H1 (cell line): ENCODE measurements around the gene GRK6. TPM values are rescaled to one million over a fixed set of nuclear protein-coding genes. Genes with fewer than 3 reads are reported as not detected.

Source experiments
- CTCF ChIA-PET: fragments of 300-600 bp; sonication (Branson Sonifier 250); formaldehyde crosslinking; loops from one replicate; lab custom pipeline; 2021; ENCODE audit not compliant: partially characterized antibody; lab: Charles Lee
- POLR2A ChIA-PET: fragments of 300-600 bp; sonication (Branson Sonifier 250); formaldehyde crosslinking; loops from one replicate; lab custom pipeline; 2021; ENCODE audit warnings: inconsistent platforms; ENCODE audit not compliant: partially characterized antibody; lab: Charles Lee
- DNase-seq, 2 experiments: peaks; one replicate each; pipeline versions ENCODE4 v3.0.0 to v3.0.0-alpha.2; 2010 to 2022; ENCODE audit warnings: low spot score in 2 of 2, low read depth in 1 of 2, mixed read lengths in 1 of 2
- FAIRE-seq: peaks from 2 replicates; lab custom pipeline; 2011; peaks lifted over from hg19 to GRCh38; lab: Jason Lieb, UNC
- H2AFZ ChIP-seq: 2 replicates; pipeline ENCODE4 v1.8.1; 2012; ENCODE audit warnings: low read length, inconsistent platforms
- H2AK5ac ChIP-seq: 2 replicates; pipeline ENCODE4 v1.6.1; 2013; ENCODE audit warnings: low read depth, low read length
- H2BK120ac ChIP-seq: replicated peaks from 2 replicates; pipeline ENCODE3; 2013; ENCODE audit warnings: low read depth, low read length, inconsistent platforms
- H2BK12ac ChIP-seq: 2 replicates; pipeline ENCODE4 v1.6.1; 2013; ENCODE audit warnings: low read depth, low read length
- H2BK15ac ChIP-seq: 2 replicates; pipeline ENCODE4 v1.6.1; 2013; ENCODE audit warnings: low read length
- H2BK20ac ChIP-seq: 2 replicates; pipeline ENCODE4 v1.6.1; 2013; ENCODE audit warnings: low read length
- H2BK5ac ChIP-seq: 2 replicates; pipeline ENCODE4 v1.6.1; 2013; ENCODE audit warnings: low read depth, low read length
- H3K14ac ChIP-seq: 2 replicates; pipeline ENCODE4 v1.6.1; 2013; ENCODE audit warnings: inconsistent platforms; ENCODE audit not compliant: insufficient read length
- H3K18ac ChIP-seq: 2 replicates; pipeline ENCODE4 v1.6.1; 2013; ENCODE audit warnings: low read length; ENCODE audit errors: extremely low read depth
- H3K23ac ChIP-seq: 2 replicates; pipeline ENCODE4 v1.6.1; 2013; ENCODE audit warnings: inconsistent platforms; ENCODE audit not compliant: insufficient read length
- H3K23me2 ChIP-seq: 2 replicates; pipeline ENCODE4 v1.6.1; 2013; ENCODE audit warnings: low read depth, low read length
- H3K27ac ChIP-seq: 2 replicates; pipeline ENCODE4 v1.6.1; 2011; ENCODE audit warnings: low read depth, low read length, inconsistent platforms
- H3K27me3 ChIP-seq, 4 experiments: replicated peaks in 1 of 4; 1 replicate in 1 of 4; 2 replicates in 3 of 4; pipeline versions ENCODE4 v1.6.1 to v1.8.1; 2011 to 2013; ENCODE audit warnings: low read length in 3 of 4, mild to moderate bottlenecking in 3 of 4, inconsistent platforms in 2 of 4, mixed read lengths in 2 of 4, moderate library complexity in 1 of 4; ENCODE audit not compliant: control insufficient read depth in 3 of 4, insufficient read depth in 3 of 4; ENCODE audit errors: extremely low read depth in 1 of 4
- H3K36me3 ChIP-seq, 4 experiments: 2 replicates each; pipeline versions ENCODE4 v1.6.1 to v1.8.1; 2011 to 2013; ENCODE audit warnings: mild to moderate bottlenecking in 4 of 4, low read length in 3 of 4, moderate library complexity in 2 of 4, control low read depth in 1 of 4, inconsistent platforms in 1 of 4; ENCODE audit not compliant: insufficient read depth in 4 of 4, control insufficient read depth in 2 of 4
- H3K4ac ChIP-seq: replicated peaks from 2 replicates; pipeline ENCODE3; 2013; ENCODE audit warnings: low read length, low read depth, mixed read lengths, inconsistent platforms; ENCODE audit not compliant: insufficient read length
- H3K4me1 ChIP-seq, 4 experiments: replicated peaks in 1 of 4; 1 replicate in 1 of 4; 2 replicates in 3 of 4; pipeline versions ENCODE4 v1.6.1 to v1.8.1; 2011 to 2013; ENCODE audit warnings: low read length in 3 of 4, inconsistent platforms in 2 of 4, mixed read lengths in 1 of 4; ENCODE audit not compliant: insufficient read depth in 4 of 4, control insufficient read depth in 3 of 4
- H3K4me2 ChIP-seq, 2 experiments: 2 replicates each; pipeline versions ENCODE4 v1.6.1 to v1.8.1; 2011 to 2013; ENCODE audit warnings: low read depth in 2 of 2, low read length in 2 of 2, control low read depth in 1 of 2, inconsistent platforms in 1 of 2, mild to moderate bottlenecking in 1 of 2; ENCODE audit not compliant: insufficient read depth in 1 of 2
- H3K4me3 ChIP-seq, 4 experiments: fragments of 200-600, 300-600 bp in 1 of 4; sonication (generic), shearing (Covaris generic), sonication (Bioruptor Twin) in 1 of 4; 2 replicates each; pipeline versions ENCODE4 v1.5.1 to v1.8.1; 2011 to 2016; ENCODE audit warnings: low read length in 4 of 4, low read depth in 3 of 4, control low read depth in 2 of 4, inconsistent platforms in 2 of 4, mild to moderate bottlenecking in 2 of 4, mixed read lengths in 1 of 4, moderate library complexity in 1 of 4; ENCODE audit not compliant: insufficient read depth in 2 of 4; ENCODE audit errors: extremely low read depth in 1 of 4
- H3K56ac ChIP-seq: replicated peaks from 2 replicates; pipeline ENCODE3; 2013; ENCODE audit warnings: low read depth, mild to moderate bottlenecking, mixed read lengths, low read length, inconsistent platforms; ENCODE audit not compliant: insufficient read length
- H3K79me1 ChIP-seq: 2 replicates; pipeline ENCODE4 v1.6.1; 2013; ENCODE audit warnings: low read depth, low read length, control low read depth
- H3K79me2 ChIP-seq, 2 experiments: 2 replicates each; pipeline versions ENCODE4 v1.6.1 to v1.8.1; 2012 to 2013; ENCODE audit warnings: low read length in 2 of 2, mild to moderate bottlenecking in 2 of 2, inconsistent platforms in 1 of 2; ENCODE audit not compliant: insufficient read depth in 2 of 2, control insufficient read depth in 1 of 2
- H3K9ac ChIP-seq, 4 experiments: replicated peaks in 1 of 4; 1 replicate in 1 of 4; 2 replicates in 3 of 4; pipeline versions ENCODE4 v1.6.1 to v1.8.1; 2011 to 2013; ENCODE audit warnings: low read depth in 3 of 4, low read length in 3 of 4, control low read depth in 2 of 4, mild to moderate bottlenecking in 2 of 4, moderate library complexity in 2 of 4, inconsistent platforms in 1 of 4; ENCODE audit errors: extremely low read depth in 1 of 4
- H3K9me3 ChIP-seq, 2 experiments: 2 replicates each; pipeline versions ENCODE4 v1.6.1 to v1.8.1; 2012 to 2013; ENCODE audit warnings: mild to moderate bottlenecking in 2 of 2, moderate library complexity in 2 of 2, control low read depth in 1 of 2, inconsistent platforms in 1 of 2, low read depth in 1 of 2, low read length in 1 of 2, mixed read lengths in 1 of 2; ENCODE audit not compliant: insufficient read depth in 2 of 2
- H4K20me1 ChIP-seq, 2 experiments: replicated peaks in 1 of 2; 2 replicates each; pipeline versions ENCODE3 to v1.8.1; 2011 to 2013; ENCODE audit warnings: inconsistent platforms in 2 of 2, low read length in 2 of 2, mild to moderate bottlenecking in 1 of 2; ENCODE audit not compliant: insufficient read depth in 2 of 2, control insufficient read depth in 1 of 2
- H4K5ac ChIP-seq: 2 replicates; pipeline ENCODE4 v1.6.1; 2013; ENCODE audit warnings: low read length, low read depth, mixed read lengths, inconsistent platforms; ENCODE audit not compliant: insufficient read length
- H4K8ac ChIP-seq: 2 replicates; pipeline ENCODE4 v1.8.0; 2013; ENCODE audit warnings: mild to moderate bottlenecking, moderate library complexity, low read length, inconsistent platforms; ENCODE audit not compliant: insufficient read depth; ENCODE audit errors: extremely low read depth
- H4K91ac ChIP-seq: replicated peaks from 2 replicates; pipeline ENCODE3; 2013; ENCODE audit warnings: low read length, mixed read lengths, inconsistent platforms; ENCODE audit not compliant: insufficient read length
- BCL11A ChIP-seq, 2 experiments: IDR thresholded peaks; one replicate each; pipeline ENCODE4 v1.6.1; 2011; ENCODE audit warnings: low read depth in 2 of 2, low read length in 2 of 2, mild to moderate bottlenecking in 2 of 2
- CTCF ChIP-seq, 3 experiments: IDR thresholded peaks; 1 replicate in 2 of 3; 2 replicates in 1 of 3; pipeline versions ENCODE4 v1.5.1 to v1.6.1; 2011; ENCODE audit warnings: low read length in 3 of 3, mild to moderate bottlenecking in 3 of 3, inconsistent platforms in 2 of 3, low read depth in 1 of 3, moderate library complexity in 1 of 3; ENCODE audit not compliant: insufficient read depth in 1 of 3; ENCODE audit errors: control extremely low read depth in 1 of 3
- EGR1 ChIP-seq: IDR thresholded peaks from 2 replicates; pipeline ENCODE4 v1.6.1; 2011; ENCODE audit warnings: low read depth, low read length, borderline replicate concordance
- GABPA ChIP-seq: IDR thresholded peaks from 2 replicates; pipeline ENCODE4 v1.6.1; 2011; ENCODE audit warnings: mild to moderate bottlenecking, low read length, moderate library complexity, borderline replicate concordance; ENCODE audit not compliant: insufficient read depth
- HDAC2 ChIP-seq, 2 experiments: fragments of 300-600 bp in 1 of 2; sonication (generic) in 1 of 2; IDR thresholded peaks; 2 replicates each; pipeline ENCODE4 v1.6.1; 2011 to 2012; ENCODE audit warnings: low read depth in 2 of 2, low read length in 2 of 2, mild to moderate bottlenecking in 2 of 2, moderate library complexity in 2 of 2, borderline replicate concordance in 1 of 2, inconsistent platforms in 1 of 2
- JUN ChIP-seq: IDR thresholded peaks from 2 replicates; pipeline ENCODE4 v1.6.1; 2011; ENCODE audit warnings: low read depth, mild to moderate bottlenecking, improper control_type of control experiment, low read length
- POLR2A ChIP-seq, 2 experiments: IDR thresholded peaks; 1 replicate in 1 of 2; 2 replicates in 1 of 2; pipeline ENCODE4 v1.6.1; 2011; ENCODE audit warnings: low read depth in 2 of 2, low read length in 2 of 2, mild to moderate bottlenecking in 2 of 2; ENCODE audit errors: control extremely low read depth in 1 of 2
- POLR2AphosphoS5 ChIP-seq: IDR thresholded peaks from 2 replicates; pipeline ENCODE4 v1.6.1; 2011; ENCODE audit warnings: low read depth, low read length
- SP1 ChIP-seq: IDR thresholded peaks from 2 replicates; pipeline ENCODE4 v1.6.1; 2011; ENCODE audit warnings: low read depth, low read length
- WGBS, 2 experiments: shearing (Covaris generic) in 1 of 2; methylation state at CpG; one replicate each; pipeline versions ENCODE4 v1.1.6 to v1.1.7; 2013 to 2015; ENCODE audit warnings: low lambda C conversion rate in 2 of 2, mixed read lengths in 2 of 2, inconsistent platforms in 1 of 2, low coverage in 1 of 2, missing lambda C conversion rate in 1 of 2; ENCODE audit not compliant: insufficient replicate concordance in 2 of 2, insufficient coverage in 1 of 2, insufficient read length in 1 of 2; ENCODE audit errors: extremely low coverage in 1 of 2, missing lambda C conversion rate in 1 of 2; 5-methylcytosine and 5-hydroxymethylcytosine counted together
- polyA plus RNA-seq, 7 experiments: library from polyadenylated mRNA; depleted of rRNA in 3 of 7; stranded (reverse) in 5 of 7; unstranded in 2 of 7; fragments of >200 nt in 5 of 7; fragments of 200-250 nt in 2 of 7; gene quantifications; 1 replicate in 5 of 7; 2 replicates in 1 of 7; 4 replicates in 1 of 7; pipeline versions ENCODE4 v1.2.1 to v1.2.3, GENCODE V29; 2011 to 2013; ENCODE audit warnings: missing spikeins in 2 of 7, mixed read lengths in 2 of 7
- total RNA-seq: library from RNA; stranded (reverse); fragmentation: NEBNext Ultra II Directional; extraction: Animal tissue kit (Norgen Biotek cat#: 25700); gene quantifications from 2 replicates; pipeline ENCODE4 v1.2.1, GENCODE V29; 2021

GRK6 gene
- total and polyA plus RNA-seq, 2 of the 8 experiments (the other 6 are each of a cell fraction or from before 2014, with no cell fraction given): 31.8 to 57.8 TPM

- H2BK5ac ChIP-seq: no peak overlapping the region
- H2BK120ac ChIP-seq: no peak overlapping the region
- FAIRE-seq (no peak), DNase-seq (no peak)
- WGBS, 2 experiments: 92% methylated on average over 21 of the region's 25 CpGs; no CpG with 5 or more reads in 1 of the 2 experiments
- no peak overlapping the region for H3K4me2 ChIP-seq
- no peaks in the 10 kb centered on the region for H3K9me3 ChIP-seq
- no peak overlapping the region for H2BK20ac ChIP-seq
- peaks cover 0 to 6% (median 1%) of the 10 kb centered on the region in 4 experiments; a peak in 2 of 7 replicates for H3K4me1 ChIP-seq
- ChIA-PET POLR2A (interaction anchor here (0.6 to 24.2 kb wide), 3 partner anchors 12 to 61 kb away, joined by 3 to 460 read pairs (median 7); partner anchors contain the start of gene PRR7), CTCF (interaction anchor here (0.9 to 5.3 kb wide), 8 partner anchors 11 to 56 kb away, joined by 3 to 34 read pairs (median 4); partner anchors contain the start of gene F12)
- no peak overlapping the region for H2BK12ac ChIP-seq
- H2AFZ ChIP-seq: no peak overlapping the region
- no peak overlapping the region for H4K91ac ChIP-seq
- no peak overlapping the region for H2BK15ac ChIP-seq
- no peak overlapping the region for H4K8ac ChIP-seq
- H3K14ac ChIP-seq: no peak overlapping the region
- peaks cover 13 to 19% of the 10 kb centered on the region in 2 experiments for H4K20me1 ChIP-seq
- no peaks in the 10 kb centered on the region for H3K27me3 ChIP-seq
- H3K27ac ChIP-seq: no peak overlapping the region
- H4K5ac ChIP-seq: no peak overlapping the region
- H3K79me2 ChIP-seq: peaks cover 0 to 15% of the 10 kb centered on the region in 2 experiments; a peak in 1 of 4 replicates
- H3K4me3 ChIP-seq: no peak overlapping the region
- H3K79me1 ChIP-seq: peaks cover 10% of the 10 kb centered on the region
- H3K18ac ChIP-seq: no peak overlapping the region
- H3K23ac ChIP-seq: no peak overlapping the region
- peaks cover 7 to 43% (median 28%) of the 10 kb centered on the region in 4 experiments; a peak in 6 of 8 replicates for H3K36me3 ChIP-seq
- no peak overlapping the region for H3K4ac ChIP-seq
- H3K56ac ChIP-seq: no peak overlapping the region
- H3K23me2 ChIP-seq: no peaks in the 10 kb centered on the region
- H2AK5ac ChIP-seq: no peak overlapping the region
- H3K9ac ChIP-seq: no peak overlapping the region
- no peak for TF ChIP-seq SP1
- no peak for TF ChIP-seq EGR1
- no peak for TF ChIP-seq GABPA
- TF ChIP-seq JUN: no peak
- no peak for TF ChIP-seq HDAC2 (IDR thresholded peaks at IDR 0.05; ENCODE audit: borderline replicate concordance in 1 of 2, low read depth in 2 of 2, low read length in 2 of 2)
- TF ChIP-seq CTCF (IDR thresholded peaks at IDR 0.05; ENCODE audit: control extremely low read depth in 1 of 3, insufficient read depth in 1 of 3, low read depth in 1 of 3, low read length in 3 of 3): no peak
- TF ChIP-seq POLR2A (IDR thresholded peaks at IDR 0.05; ENCODE audit: control extremely low read depth in 1 of 2, low read depth in 2 of 2, low read length in 2 of 2): no peak
- TF ChIP-seq BCL11A (IDR thresholded peaks at IDR 0.05; ENCODE audit: low read depth in 2 of 2, low read length in 2 of 2): no peak
- no peak for TF ChIP-seq POLR2AphosphoS5
Measured at GRCh38 chr5:177432839-177433657, 6.6 kb downstream of the GRK6 start.
